Natural killer cell (primary cell): ENCODE measurements around the gene TPRKB. TPM values are rescaled to one million over a fixed set of nuclear protein-coding genes. Genes with fewer than 3 reads are reported as not detected.

Experiments
- ATAC-seq, 3 donors: fragments of 150-1000 bp in 2 of 3; fragments of 200-7000 bp in 1 of 3; cut with Tn5 transposase; 1 replicate in 1 of 3; 2 replicates in 2 of 3; pipeline ENCODE4 v1.10.0; 2021; ENCODE audit warnings: mild to moderate bottlenecking in 2 of 3, moderate library complexity in 2 of 3
- DNase-seq, 2 donors: peaks; one replicate each; pipeline versions ENCODE4 v3.0.0 to v3.0.0-alpha.2; 2013 to 2021; ENCODE audit warnings: mixed read lengths in 1 of 2
- H3K27ac ChIP-seq: one replicate; pipeline ENCODE4 v1.5.1; 2013; ENCODE audit warnings: mild to moderate bottlenecking, low read length
- H3K27me3 ChIP-seq: one replicate; pipeline ENCODE4 v1.6.1; 2013; ENCODE audit warnings: low read length; ENCODE audit not compliant: control insufficient read depth, insufficient read depth
- H3K36me3 ChIP-seq: one replicate; pipeline ENCODE4 v1.6.1; 2013; ENCODE audit warnings: low read length; ENCODE audit not compliant: control insufficient read depth, insufficient read depth
- H3K4me1 ChIP-seq: one replicate; pipeline ENCODE4 v1.6.1; 2013; ENCODE audit warnings: low read length; ENCODE audit not compliant: control insufficient read depth, insufficient read depth
- H3K4me3 ChIP-seq: one replicate; pipeline ENCODE4 v1.5.1; 2013; ENCODE audit warnings: low read length
- H3K9me3 ChIP-seq: one replicate; pipeline ENCODE4 v1.6.1; 2013; ENCODE audit warnings: low read length; ENCODE audit not compliant: control insufficient read depth, insufficient read depth
- H3K27ac Mint-ChIP-seq, 2 donors: one replicate each; pipeline ENCODE4 v1.8.0; 2022; ENCODE audit warnings: mild to moderate bottlenecking in 2 of 2, mixed read lengths in 2 of 2, moderate library complexity in 1 of 2
- H3K27me3 Mint-ChIP-seq, 2 donors: one replicate each; pipeline ENCODE4 v1.8.0; 2022; ENCODE audit warnings: low read depth in 2 of 2, mixed read lengths in 2 of 2
- H3K36me3 Mint-ChIP-seq: one replicate; pipeline ENCODE4 v1.8.0; 2022; ENCODE audit warnings: mixed read lengths
- H3K4me1 Mint-ChIP-seq, 2 donors: one replicate each; pipeline ENCODE4 v1.8.0; 2022; ENCODE audit warnings: mixed read lengths in 2 of 2
- H3K4me3 Mint-ChIP-seq: one replicate; pipeline ENCODE4 v1.8.0; 2022; ENCODE audit warnings: mild to moderate bottlenecking, moderate library complexity, mixed read lengths
- H3K9me3 Mint-ChIP-seq, 2 donors: one replicate each; pipeline ENCODE4 v1.8.0; 2022; ENCODE audit warnings: mixed read lengths in 2 of 2
- CTCF ChIP-seq: fragments of 200-600 bp; IDR thresholded peaks from one replicate; pipeline ENCODE4 v1.8.0; 2022; ENCODE audit warnings: antibody characterized with exemption
- WGBS: methylation state at CpG from one replicate; pipeline ENCODE4 v1.1.7; 2013; ENCODE audit warnings: missing lambda C conversion rate; ENCODE audit not compliant: insufficient coverage; 5-methylcytosine and 5-hydroxymethylcytosine counted together
- intact Hi-C: fragments of 100-400 bp; cut with micrococcal nuclease; formaldehyde crosslinking; loops from one replicate; pipeline ENCODE4 v1.14.2; 2022
- total RNA-seq, 4 donors: library from RNA; stranded (reverse); fragments of 120-200 nt in 1 of 4; gene quantifications; one replicate each; pipeline versions ENCODE4 v1.2.3 to v1.2.4, GENCODE V29; 2013 to 2022

The TPRKB gene
- total RNA-seq, 3 donors from 2014 or later (not counting 1 experiment from before 2014, with no cell fraction given) = 20.4 to 24.1 (median 22.8) TPM

GRCh38 chr2:73772819-73773218 lies 35.7 kb upstream of the TPRKB start:
- H3K9me3 Mint-ChIP-seq = no peaks in the 10 kb centered on the region
- intact Hi-C loops = no loop called here
- H3K4me3 Mint-ChIP-seq = no peak overlapping the region
- no peaks in the 10 kb centered on the region for H3K27me3 Mint-ChIP-seq
- Histone ChIP-seq H3K27me3 (no peaks in the 10 kb centered on the region), H3K36me3 (peaks cover 71% of the 10 kb centered on the region), H3K4me1 (no peaks in the 10 kb centered on the region), H3K9me3 (no peaks in the 10 kb centered on the region), H3K4me3 (no peak overlapping the region), H3K27ac (no peak overlapping the region)
- H3K27ac Mint-ChIP-seq = peak overlapping the region in 1 of 2 donors; percentile 15
- ATAC-seq (no peak), DNase-seq (no peak)
- H3K36me3 Mint-ChIP-seq = peaks cover 30% of the 10 kb centered on the region
- H3K4me1 Mint-ChIP-seq = peaks cover 23 to 34% of the 10 kb centered on the region in 2 donors
- no peak for TF ChIP-seq CTCF

- H3K4me3 ChIP-seq = no peak overlapping the region
- H3K27ac Mint-ChIP-seq = peak overlapping the region in 1 of 2 donors; percentile 2
- no peaks in the 10 kb centered on the region for H3K27me3 ChIP-seq
- WGBS = 97% methylated on average over 3 of the region's 3 CpGs
- ATAC-seq = no peak
- TF ChIP-seq CTCF = no peak
- peaks cover 75% of the 10 kb centered on the region for H3K36me3 ChIP-seq
- no peaks in the 10 kb centered on the region for H3K9me3 Mint-ChIP-seq
- H3K4me1 Mint-ChIP-seq = peaks cover 25 to 30% of the 10 kb centered on the region in 2 donors
- H3K36me3 Mint-ChIP-seq = peaks cover 38% of the 10 kb centered on the region
- H3K27ac ChIP-seq = no peak overlapping the region
- no peak overlapping the region for H3K4me3 Mint-ChIP-seq
- DNase-seq = no peak
- intact Hi-C loops = no loop called here
- no peaks in the 10 kb centered on the region for H3K27me3 Mint-ChIP-seq
- no peaks in the 10 kb centered on the region for H3K4me1 ChIP-seq
- H3K9me3 ChIP-seq = no peaks in the 10 kb centered on the region
Measured at GRCh38 chr2:73770725-73771124, 33.6 kb upstream of the TPRKB start.

- no peak overlapping the region for H3K27ac Mint-ChIP-seq
- TF ChIP-seq CTCF = no peak
- peaks cover 69% of the 10 kb centered on the region for H3K36me3 ChIP-seq
Measured at GRCh38 chr2:73766994-73767393, 29.8 kb upstream of the TPRKB start.

GRCh38 chr2:73766349-73766748 lies 29.2 kb upstream of the TPRKB start:
- Histone ChIP-seq H3K9me3 (no peaks in the 10 kb centered on the region), H3K36me3 (peaks cover 74% of the 10 kb centered on the region), H3K4me1 (no peaks in the 10 kb centered on the region), H3K4me3 (no peak overlapping the region), H3K27ac (no peak overlapping the region), H3K27me3 (no peaks in the 10 kb centered on the region)
- no peak for DNase-seq
- 100% methylated on average over 1 of the region's 1 CpG for WGBS
- intact Hi-C loops = no loop called here
- H3K9me3 Mint-ChIP-seq = no peaks in the 10 kb centered on the region
- H3K36me3 Mint-ChIP-seq = peaks cover 8% of the 10 kb centered on the region
- no peak overlapping the region for H3K27ac Mint-ChIP-seq
- TF ChIP-seq CTCF = no peak
- H3K4me3 Mint-ChIP-seq = no peak overlapping the region
- peaks cover 13 to 15% of the 10 kb centered on the region in 2 donors for H3K4me1 Mint-ChIP-seq
- H3K27me3 Mint-ChIP-seq = no peaks in the 10 kb centered on the region
- ATAC-seq = no peak

More at GRCh38 chr2:73766994-73767393, 29.8 kb upstream of the TPRKB start:
- no peaks in the 10 kb centered on the region for H3K9me3 Mint-ChIP-seq
- H3K4me3 Mint-ChIP-seq = no peak overlapping the region
- H3K27ac ChIP-seq = no peak overlapping the region
- ATAC-seq (no peak), DNase-seq (no peak)
- H3K4me3 ChIP-seq = no peak overlapping the region
- H3K4me1 Mint-ChIP-seq = peaks cover 15 to 16% of the 10 kb centered on the region in 2 donors
- 96% methylated on average over 3 of the region's 4 CpGs for WGBS
- intact Hi-C loops = no loop called here
- peaks cover 8% of the 10 kb centered on the region for H3K36me3 Mint-ChIP-seq
- H3K4me1 ChIP-seq = no peaks in the 10 kb centered on the region
- H3K9me3 ChIP-seq = no peaks in the 10 kb centered on the region
- no peaks in the 10 kb centered on the region for H3K27me3 ChIP-seq
- no peaks in the 10 kb centered on the region for H3K27me3 Mint-ChIP-seq
